Measurements from ENCODE around the gene RBFOX2.

The RBFOX2 gene

GRCh38 chr22:35758394-35758793 is 270.2 kb downstream of the RBFOX2 start:
- DNase-seq (ENCODE audit: low read depth in 2 of 2): no peak
- TF ChIP-seq CTCF (IDR thresholded peaks at IDR 0.05; ENCODE audit: low read depth, low read length): no peak
- no peak overlapping the region for H3K4me3 ChIP-seq (replicated peaks in 1 of 2; ENCODE audit: low read depth in 2 of 2, low read length in 2 of 2)

GRCh38 chr22:35756722-35757121 is 271.9 kb downstream of the RBFOX2 start:
- TF ChIP-seq CTCF (IDR thresholded peaks at IDR 0.05; ENCODE audit: low read depth, low read length): no peak
- H3K4me3 ChIP-seq (replicated peaks in 1 of 2; ENCODE audit: low read depth in 2 of 2, low read length in 2 of 2): no peak overlapping the region

GRCh38 chr22:35754761-35755160 is 273.9 kb downstream of the RBFOX2 start:
- DNase-seq (ENCODE audit: low read depth in 2 of 2): no peak
- TF ChIP-seq CTCF (IDR thresholded peaks at IDR 0.05; ENCODE audit: low read depth, low read length): no peak
- no peak overlapping the region for H3K4me3 ChIP-seq (replicated peaks in 1 of 2; ENCODE audit: low read depth in 2 of 2, low read length in 2 of 2)

More at GRCh38 chr22:35756722-35757121, 271.9 kb downstream of the RBFOX2 start:
- no peak for DNase-seq (ENCODE audit: low read depth in 2 of 2)

- H3K4me3 ChIP-seq (replicated peaks in 1 of 2; ENCODE audit: low read depth in 2 of 2, low read length in 2 of 2): no peak overlapping the region
- no peak for TF ChIP-seq CTCF (IDR thresholded peaks at IDR 0.05; ENCODE audit: low read depth, low read length)
- no peak for DNase-seq (ENCODE audit: low read depth in 2 of 2)
These were observed 275.8 kb downstream of the RBFOX2 start for GRCh38 chr22:35752863-35753189.

- no peak overlapping the region for H3K4me3 ChIP-seq (replicated peaks in 1 of 2; ENCODE audit: low read depth in 2 of 2, low read length in 2 of 2)
- DNase-seq (ENCODE audit: low read depth in 2 of 2): no peak
- no peak for TF ChIP-seq CTCF (IDR thresholded peaks at IDR 0.05; ENCODE audit: low read depth, low read length)
These were observed 276.4 kb downstream of the RBFOX2 start for GRCh38 chr22:35752006-35752862.

- TF ChIP-seq CTCF (IDR thresholded peaks at IDR 0.05; ENCODE audit: low read depth, low read length): no peak
- no peak overlapping the region for H3K4me3 ChIP-seq (replicated peaks in 1 of 2; ENCODE audit: low read depth in 2 of 2, low read length in 2 of 2)
- no peak for DNase-seq (ENCODE audit: low read depth in 2 of 2)
These were observed 278.8 kb downstream of the RBFOX2 start for GRCh38 chr22:35749808-35750207.
